Neural progenitor cell (in vitro differentiated cells): ENCODE measurements around the gene SLC7A6. TPM values are rescaled to one million over a fixed set of nuclear protein-coding genes. Genes with fewer than 3 reads are reported as not detected.

Source experiments
- DNase-seq: peaks from one replicate; pipeline ENCODE4 v3.0.0-alpha.2; 2016; ENCODE audit warnings: low spot score
- H2AFZ ChIP-seq: fragments of 200-600 bp; sonication (generic); replicated peaks from 2 replicates; pipeline ENCODE4 v1.6.1; 2016; ENCODE audit warnings: antibody characterized with exemption
- H3F3A ChIP-seq: fragments of 200-600 bp; sonication (generic); 2 replicates; pipeline ENCODE4 v1.6.1; 2016; ENCODE audit warnings: antibody characterized with exemption, low read depth
- H3K27ac ChIP-seq: fragments of 200-600 bp; sonication (generic); 2 replicates; pipeline ENCODE4 v1.5.1; 2016; ENCODE audit warnings: mild to moderate bottlenecking
- H3K27me3 ChIP-seq: fragments of 200-600 bp; sonication (generic); 2 replicates; pipeline ENCODE4 v1.6.1; 2016; ENCODE audit warnings: mild to moderate bottlenecking, moderate library complexity
- H3K36me3 ChIP-seq: fragments of 200-600 bp; sonication (generic); 2 replicates; pipeline ENCODE4 v1.5.1; 2016
- H3K4me1 ChIP-seq: fragments of 200-600 bp; sonication (generic); 2 replicates; pipeline ENCODE4 v1.6.1; 2016; ENCODE audit warnings: mixed run types
- H3K4me2 ChIP-seq: fragments of 200-600 bp; sonication (generic); 2 replicates; pipeline ENCODE4 v1.6.1; 2016
- H3K4me3 ChIP-seq: fragments of 200-600 bp; sonication (generic); 2 replicates; pipeline ENCODE4 v1.5.1; 2016
- H3K79me2 ChIP-seq: fragments of 200-600 bp; sonication (generic); 2 replicates; pipeline ENCODE4 v1.6.1; 2016; ENCODE audit warnings: low read depth
- H3K9ac ChIP-seq: fragments of 200-600 bp; sonication (generic); 2 replicates; pipeline ENCODE4 v1.6.1; 2016
- H3K9me3 ChIP-seq: fragments of 200-600 bp; sonication (generic); 2 replicates; pipeline ENCODE4 v1.5.1; 2016; ENCODE audit warnings: low read depth
- H4K20me1 ChIP-seq: fragments of 200-600 bp; sonication (generic); 2 replicates; pipeline ENCODE4 v1.6.1; 2016; ENCODE audit warnings: low read depth
- H3K27ac Mint-ChIP-seq: 3 replicates; pipeline ENCODE4 v1.8.0; 2021; ENCODE audit warnings: mixed read lengths
- H3K27me3 Mint-ChIP-seq: 2 replicates; pipeline ENCODE4 v1.8.0; 2022; ENCODE audit warnings: low read depth, mild to moderate bottlenecking, inconsistent platforms, moderate library complexity, mixed read lengths; ENCODE audit not compliant: insufficient read depth
- H3K36me3 Mint-ChIP-seq: 3 replicates; pipeline ENCODE4 v1.8.0; 2021; ENCODE audit warnings: mixed read lengths
- H3K4me1 Mint-ChIP-seq: 3 replicates; pipeline ENCODE4 v1.8.0; 2021; ENCODE audit warnings: mixed read lengths
- H3K4me3 Mint-ChIP-seq: 3 replicates; pipeline ENCODE4 v1.8.0; 2021; ENCODE audit warnings: mild to moderate bottlenecking, moderate library complexity, mixed read lengths
- H3K9me3 Mint-ChIP-seq: 3 replicates; pipeline ENCODE4 v1.8.0; 2020; ENCODE audit warnings: mixed read lengths
- CTCF ChIP-seq: fragments of 200-600 bp; sonication (generic); IDR thresholded peaks from 2 replicates; pipeline ENCODE4 v1.5.1; 2017; ENCODE audit warnings: antibody characterized with exemption, mild to moderate bottlenecking
- EZH2 ChIP-seq: fragments of 200-600 bp; sonication (generic); IDR thresholded peaks from 2 replicates; pipeline ENCODE4 v1.6.1; 2017; ENCODE audit warnings: antibody characterized with exemption, mild to moderate bottlenecking, moderate library complexity
- EZH2phosphoT487 ChIP-seq: fragments of 200-600 bp; sonication (generic); IDR thresholded peaks from 2 replicates; pipeline ENCODE4 v1.6.1; 2017; ENCODE audit warnings: antibody characterized with exemption
- total RNA-seq: library from RNA; depleted of rRNA; stranded (reverse); fragments of >200 nt; gene quantifications from 2 replicates; pipeline ENCODE4 v1.2.3, GENCODE V29; 2015; ENCODE audit warnings: low replicate concordance

The SLC7A6 gene
- total RNA-seq, 1 donor from 2014 or later, result 5.6 TPM

- no peaks in the 10 kb centered on the region for H3K79me2 ChIP-seq
- H3K4me3 ChIP-seq, result peak within 1 kb of the TSS; percentile 94
- Mint-ChIP-seq H3K27me3 (peaks cover 21% of the 10 kb centered on the region), H3K36me3 (peaks cover 5% of the 10 kb centered on the region), H3K27ac (peak within 1 kb of the TSS; percentile 79), H3K4me1 (peaks cover 13% of the 10 kb centered on the region), H3K4me3 (peak within 1 kb of the TSS; percentile 98), H3K9me3 (no peaks in the 10 kb centered on the region)
- peak within 1 kb of the TSS; percentile 89 for H2AFZ ChIP-seq
- no peaks in the 10 kb centered on the region for H3F3A ChIP-seq
- no peak for TF ChIP-seq CTCF
- TF ChIP-seq EZH2, result peak; percentile 39
- no peaks in the 10 kb centered on the region for H4K20me1 ChIP-seq
- H3K27ac ChIP-seq, result no peak within 1 kb of the TSS
- H3K9ac ChIP-seq, result no peak within 1 kb of the TSS
- H3K4me2 ChIP-seq, result peak within 1 kb of the TSS; percentile 96
- peaks cover 4% of the 10 kb centered on the region for H3K4me1 ChIP-seq
- H3K9me3 ChIP-seq, result no peaks in the 10 kb centered on the region
- peak; percentile 97 for DNase-seq
- H3K36me3 ChIP-seq, result no peaks in the 10 kb centered on the region
- peaks cover 19% of the 10 kb centered on the region for H3K27me3 ChIP-seq
Measured at GRCh38 chr16:68244903-68245853, 19.1 kb upstream of the SLC7A6 start, which contains the start of gene PLA2G15. Gene PLA2G15, plus strand, starts transcription at chr16:68245373. Its CDS starts 54 bp downstream, at chr16:68245427.

- H3K36me3 ChIP-seq, result no peaks in the 10 kb centered on the region
- H3K27me3 ChIP-seq, result peaks cover 19% of the 10 kb centered on the region
- peak overlapping the region; percentile 94 for H3K4me3 ChIP-seq
- no peak for TF ChIP-seq EZH2phosphoT487
- TF ChIP-seq CTCF, result no peak
- TF ChIP-seq EZH2, result no peak
- H3K27me3 Mint-ChIP-seq, result peaks cover 18% of the 10 kb centered on the region
- no peak overlapping the region for H3K27ac Mint-ChIP-seq
- peak overlapping the region; percentile 98 for H3K4me3 Mint-ChIP-seq
- H3K36me3 Mint-ChIP-seq, result peaks cover 7% of the 10 kb centered on the region
- H3K4me2 ChIP-seq, result peak overlapping the region; percentile 90
- peaks cover 4% of the 10 kb centered on the region for H3K4me1 ChIP-seq
- no peaks in the 10 kb centered on the region for H3K79me2 ChIP-seq
- no peaks in the 10 kb centered on the region for H3K9me3 ChIP-seq
- no peak for DNase-seq
- no peaks in the 10 kb centered on the region for H3F3A ChIP-seq
- no peaks in the 10 kb centered on the region for H3K9me3 Mint-ChIP-seq
- H3K4me1 Mint-ChIP-seq, result peaks cover 13% of the 10 kb centered on the region
- no peaks in the 10 kb centered on the region for H4K20me1 ChIP-seq
- no peak overlapping the region for H2AFZ ChIP-seq
- H3K27ac ChIP-seq, result no peak overlapping the region
- H3K9ac ChIP-seq, result no peak overlapping the region
Measured at GRCh38 chr16:68246121-68246520, 18.2 kb upstream of the SLC7A6 start.

- TF ChIP-seq EZH2 (no peak), EZH2phosphoT487 (no peak), CTCF (no peak)
- H3K4me1 Mint-ChIP-seq, result peaks cover 13% of the 10 kb centered on the region
- H3K9ac ChIP-seq, result no peak overlapping the region
- no peaks in the 10 kb centered on the region for H3K9me3 Mint-ChIP-seq
- H3K27me3 Mint-ChIP-seq, result peaks cover 15% of the 10 kb centered on the region
- DNase-seq, result no peak
- H3K79me2 ChIP-seq, result no peaks in the 10 kb centered on the region
- H3F3A ChIP-seq, result no peaks in the 10 kb centered on the region
- peaks cover 19% of the 10 kb centered on the region for H3K27me3 ChIP-seq
- H3K36me3 ChIP-seq, result no peaks in the 10 kb centered on the region
- H3K4me1 ChIP-seq, result peaks cover 4% of the 10 kb centered on the region
- H3K27ac Mint-ChIP-seq, result peak overlapping the region; percentile 53
- peaks cover 7% of the 10 kb centered on the region for H3K36me3 Mint-ChIP-seq
- no peak overlapping the region for H3K4me3 ChIP-seq
- H2AFZ ChIP-seq, result no peak overlapping the region
- no peak overlapping the region for H3K4me2 ChIP-seq
- no peaks in the 10 kb centered on the region for H3K9me3 ChIP-seq
- H3K4me3 Mint-ChIP-seq, result peak overlapping the region; percentile 52
- no peaks in the 10 kb centered on the region for H4K20me1 ChIP-seq
- no peak overlapping the region for H3K27ac ChIP-seq
Measured at GRCh38 chr16:68246666-68247065, 17.7 kb upstream of the SLC7A6 start.
